K562 (cell line): ENCODE data around the gene MSMO1.

ENCODE experiments used
- BHLHE40 ChIP-seq: IDR thresholded peaks from 2 replicates; pipeline ENCODE4 v1.6.1; 2011; ENCODE audit warnings: low read length, improper control_type of control experiment
- EZH2 ChIP-seq: IDR thresholded peaks from 2 replicates; pipeline ENCODE4 v1.6.1; 2012; ENCODE audit warnings: low read depth, mild to moderate bottlenecking, inconsistent platforms, low read length, borderline replicate concordance
- MNT ChIP-seq, 2 experiments: fragments of 450-650 bp; conservative IDR thresholded peaks; 2 replicates each; pipeline ENCODE4 v1.6.1; 2017; ENCODE audit warnings: mild to moderate bottlenecking in 2 of 2, moderate library complexity in 2 of 2
- SREBF2 ChIP-seq: sonication (generic); formaldehyde crosslinking; IDR thresholded peaks from 2 replicates; pipeline ENCODE4 v1.4.0; 2020; ENCODE audit warnings: mild to moderate bottlenecking, missing genetic modification reagents
- ZNF224 ChIP-seq: sonication (generic); formaldehyde crosslinking; IDR thresholded peaks from 2 replicates; pipeline ENCODE4 v1.8.0; 2022; ENCODE audit warnings: mild to moderate bottlenecking, missing genetic modification reagents

GRCh38 chr4:165336743-165337142 lies 9.3 kb downstream of the MSMO1 start:
- TF ChIP-seq BHLHE40: no peak
- no peak for TF ChIP-seq ZNF224
- no peak for TF ChIP-seq MNT (conservative IDR thresholded peaks at IDR 0.05)
- TF ChIP-seq SREBF2 (CRISPR knock-in tag): no peak
- TF ChIP-seq EZH2: no peak
